GM18907 (cell line): ENCODE measurements around the gene TSNAXIP1.
"Not testable (repeated sequence)": the region's sequence is repeated elsewhere in the genome, so short reads cannot be mapped to it uniquely, and the experiment has no call there.

Source experiments
- ATAC-seq: cut with Tn5 transposase; IDR thresholded peaks from one replicate; pipeline ENCODE4 v1.9.1; 2021; ENCODE audit warnings: mild to moderate bottlenecking, moderate library complexity; ENCODE audit not compliant: unreplicated experiment

TSNAXIP1 gene

GRCh38 chr16:67858500-67858899 is 51.8 kb downstream of the TSNAXIP1 start:
- ATAC-seq, result no peak

- no peak for ATAC-seq
Observed at GRCh38 chr16:67860589-67861398, 54.1 kb downstream of the TSNAXIP1 start.

- ATAC-seq, result no peak
Observed at GRCh38 chr16:67861877-67862276, 55.2 kb downstream of the TSNAXIP1 start.

- ATAC-seq, result no peak
Observed at GRCh38 chr16:67862623-67863583, 56.2 kb downstream of the TSNAXIP1 start.

- ATAC-seq, result not testable (repeated sequence)
Observed at GRCh38 chr16:67864044-67864443, 57.4 kb downstream of the TSNAXIP1 start.

DNA sequence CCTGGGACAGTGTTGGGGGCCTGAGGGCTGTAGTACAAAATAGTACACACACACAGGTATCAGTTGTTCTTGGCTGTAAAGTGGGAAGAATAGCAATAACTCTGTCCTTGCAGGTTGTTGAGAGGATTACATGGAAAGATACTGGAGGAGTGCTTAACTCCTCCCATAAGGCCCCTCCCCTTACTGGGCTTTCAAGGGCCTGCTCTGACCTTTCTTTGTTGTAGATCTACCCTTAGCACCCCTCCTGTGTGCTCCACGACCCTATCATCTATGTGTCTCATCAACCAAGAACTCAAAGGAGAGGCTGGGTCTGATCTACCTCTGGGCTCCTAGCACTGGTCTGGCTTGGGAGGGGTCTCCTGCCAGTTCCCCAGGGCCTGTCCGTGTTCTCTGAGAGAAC is 57.9 kb downstream of the TSNAXIP1 start:
- ATAC-seq, result no peak

GRCh38 chr16:67865318-67865717 is 58.6 kb downstream of the TSNAXIP1 start:
- ATAC-seq, result no peak

DNA sequence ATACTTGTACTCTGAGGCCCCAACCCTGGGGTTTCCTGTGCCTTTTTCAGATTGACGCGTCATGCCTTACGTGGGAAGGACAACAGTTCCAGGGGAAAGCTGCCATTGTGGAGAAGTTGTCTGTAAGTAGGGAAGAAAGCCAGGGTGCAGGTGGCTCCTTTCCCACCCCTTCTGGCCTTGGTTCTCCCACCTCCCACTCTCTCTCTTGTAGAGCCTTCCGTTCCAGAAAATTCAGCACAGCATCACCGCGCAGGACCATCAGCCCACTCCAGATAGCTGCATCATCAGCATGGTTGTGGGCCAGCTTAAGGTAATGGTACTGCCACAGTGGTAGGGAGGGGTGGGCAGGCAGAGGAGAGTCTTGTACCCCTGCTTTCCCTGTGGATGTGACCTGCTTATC is 61.6 kb downstream of the TSNAXIP1 start:
- ATAC-seq, result no peak

GRCh38 chr16:67869653-67870052 is 63.0 kb downstream of the TSNAXIP1 start:
- no peak for ATAC-seq

DNA sequence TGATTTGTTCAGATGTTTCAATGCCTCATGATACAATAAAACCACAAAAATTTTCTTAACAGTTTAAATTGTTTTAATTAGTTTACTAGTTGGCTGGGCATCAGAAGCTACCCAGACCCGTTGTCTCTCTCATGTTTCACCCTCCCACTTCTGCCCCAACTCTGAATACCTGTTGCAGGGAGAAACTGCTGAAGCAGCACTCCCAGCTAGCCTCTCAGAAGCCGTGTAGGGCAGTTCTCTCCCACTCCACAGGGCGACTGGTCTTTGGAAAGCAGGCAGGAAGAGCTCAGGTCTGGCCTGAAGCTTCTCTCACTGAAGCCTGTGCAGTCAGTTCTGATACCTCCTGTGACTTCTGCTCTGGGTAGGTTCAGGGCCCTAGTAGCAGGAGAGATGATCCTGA is 64.6 kb downstream of the TSNAXIP1 start:
- ATAC-seq, result no peak

DNA sequence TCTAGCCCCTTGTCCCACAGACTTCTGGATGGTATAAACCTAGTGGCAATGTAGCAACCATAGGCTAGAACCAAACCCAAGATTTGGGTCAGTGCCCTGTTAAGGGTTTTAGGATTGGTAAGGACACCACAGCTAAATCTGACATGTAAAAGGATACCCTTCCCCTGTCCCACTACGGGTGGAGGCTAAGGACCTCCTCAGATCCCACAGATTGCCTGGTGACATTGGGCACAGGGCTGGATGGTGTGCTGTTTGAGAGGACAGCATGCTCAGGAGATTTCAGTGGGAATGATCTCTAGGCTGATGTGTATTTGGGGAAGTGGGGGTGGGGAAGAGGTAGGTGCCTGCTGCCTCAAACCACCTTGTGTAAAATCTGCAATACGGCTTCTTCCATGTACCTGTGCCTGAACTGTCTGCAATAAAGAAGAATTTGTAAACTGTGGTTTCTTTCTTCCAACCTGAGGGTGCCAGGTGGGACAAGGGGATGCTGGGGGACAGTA is 65.5 kb downstream of the TSNAXIP1 start:
- no peak for ATAC-seq

DNA sequence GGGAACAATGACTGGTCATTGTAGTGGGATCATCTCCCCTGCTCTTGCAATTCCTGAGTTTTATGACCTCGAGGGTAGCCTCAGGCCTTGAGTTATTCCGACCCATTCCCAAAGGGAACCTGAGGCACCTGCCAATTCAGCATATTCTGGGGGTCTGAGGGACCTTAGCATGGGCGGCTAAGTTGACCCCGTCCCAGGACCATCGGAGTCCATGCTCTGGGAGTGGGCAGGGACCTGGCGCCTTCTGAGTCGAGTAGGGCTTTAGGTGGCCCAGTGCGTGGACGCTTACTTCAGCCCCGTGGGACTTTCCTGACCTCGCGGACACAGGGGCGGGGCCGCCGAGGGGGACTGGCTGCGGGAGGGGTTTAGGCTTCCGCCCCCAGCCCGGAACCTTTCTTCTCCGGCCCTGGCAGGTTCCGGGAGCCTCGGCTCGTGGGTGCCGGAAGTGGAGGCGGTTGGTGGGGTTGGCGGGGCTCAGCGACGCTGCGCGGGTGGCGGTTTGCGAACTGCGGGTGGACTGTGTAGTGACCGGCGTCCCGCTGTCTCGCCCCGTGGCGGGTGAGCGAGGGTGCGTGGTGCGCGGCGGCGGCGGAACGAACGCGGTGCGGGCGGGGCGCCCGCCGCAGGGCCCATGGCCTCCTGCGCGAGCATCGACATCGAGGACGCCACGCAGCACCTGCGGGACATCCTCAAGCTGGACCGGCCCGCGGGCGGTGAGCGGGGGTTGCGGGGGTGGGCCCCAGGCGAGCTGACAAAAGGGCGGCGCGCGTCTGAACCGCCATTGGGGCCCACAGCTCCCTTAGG is 66.1 kb downstream of the TSNAXIP1 start, which contains the start of gene EDC4:
Gene EDC4 (plus strand): TSS at position 422 of the 804 bp plus-strand sequence. CDS start 210 bp downstream, at position 632.
- peak; percentile 75 for ATAC-seq

GRCh38 chr16:67873435-67874370 is 67.0 kb downstream of the TSNAXIP1 start:
- ATAC-seq, result peak; percentile 22

- no peak for ATAC-seq
Observed at GRCh38 chr16:67874372-67874771, 67.7 kb downstream of the TSNAXIP1 start.

GRCh38 chr16:67877064-67877463 is 70.4 kb downstream of the TSNAXIP1 start:
- no peak for ATAC-seq
